HG03565 (cell line): ENCODE measurements around the gene PCDHB11.
"Not testable (repeated sequence)": the region's sequence is repeated elsewhere in the genome, so short reads cannot be mapped to it uniquely, and the experiment has no call there.

ENCODE experiments used
- ATAC-seq: cut with Tn5 transposase; IDR thresholded peaks from one replicate; pipeline ENCODE4 v1.9.1; 2021; ENCODE audit warnings: mild to moderate bottlenecking, moderate library complexity; ENCODE audit not compliant: unreplicated experiment

The PCDHB11 gene

GRCh38 chr5:141199359-141200235 lies at the start of gene PCDHB11:
Gene PCDHB11 (plus strand): TSS chr5:141199627. CDS start chr5:141199775, 148 bp downstream.
- no peak for ATAC-seq

- no peak for ATAC-seq
Observed at GRCh38 chr5:141149812-141150211, 49.6 kb upstream of the PCDHB11 start, which contains the start of gene PCDHB6. Gene PCDHB6 (plus strand): TSS chr5:141150057. CDS start chr5:141150258, 201 bp downstream.

GRCh38 chr5:141150224-141150992 lies 49.0 kb upstream of the PCDHB11 start:
- ATAC-seq = no peak

GRCh38 chr5:141150993-141151325 lies 48.5 kb upstream of the PCDHB11 start:
- no peak for ATAC-seq

- not testable (repeated sequence) for ATAC-seq
Observed at GRCh38 chr5:141151632-141152031, 47.8 kb upstream of the PCDHB11 start.

- ATAC-seq = not testable (repeated sequence)
Observed at GRCh38 chr5:141152096-141152495, 47.3 kb upstream of the PCDHB11 start.

GRCh38 chr5:141155540-141156374 lies 43.7 kb upstream of the PCDHB11 start:
- ATAC-seq = no peak

GRCh38 chr5:141157356-141157755 lies 42.1 kb upstream of the PCDHB11 start:
- ATAC-seq = not testable (repeated sequence)

GRCh38 chr5:141157901-141158300 lies 41.5 kb upstream of the PCDHB11 start:
- not testable (repeated sequence) for ATAC-seq

- no peak for ATAC-seq
Observed at GRCh38 chr5:141172381-141173204, 26.8 kb upstream of the PCDHB11 start, which contains the start of gene PCDHB7. Gene PCDHB7 (plus strand): TSS chr5:141172644. CDS start chr5:141172836, 192 bp downstream.

GRCh38 chr5:141174291-141175104 lies 24.9 kb upstream of the PCDHB11 start:
- ATAC-seq = not testable (repeated sequence)

GRCh38 chr5:141175933-141176332 lies 23.5 kb upstream of the PCDHB11 start:
- ATAC-seq = no peak

GRCh38 chr5:141177577-141178191 lies 21.7 kb upstream of the PCDHB11 start, which contains the start of gene PCDHB8:
Gene PCDHB8 (plus strand): TSS chr5:141177790. CDS start chr5:141178035, 245 bp downstream.
- not testable (repeated sequence) for ATAC-seq

- ATAC-seq = not testable (repeated sequence)
Observed at GRCh38 chr5:141179371-141179770, 20.1 kb upstream of the PCDHB11 start.

- ATAC-seq = not testable (repeated sequence)
Observed at GRCh38 chr5:141179876-141180275, 19.6 kb upstream of the PCDHB11 start.

GRCh38 chr5:141180313-141180712 lies 19.1 kb upstream of the PCDHB11 start:
- ATAC-seq = no peak

GRCh38 chr5:141182248-141182647 lies 17.2 kb upstream of the PCDHB11 start, which contains the start of gene PCDHB16:
Gene PCDHB16 (plus strand): TSS chr5:141182387. CDS start chr5:141182560, 173 bp downstream.
- no peak for ATAC-seq
